Fibroblast of skin of scalp (primary cell): ENCODE data around the gene SLC22A31.
A peak's percentile ranks its signal among the peaks of the same experiment; 100 is the strongest.
"Not testable (repeated sequence)": the region's sequence is repeated elsewhere in the genome, so short reads cannot be mapped to it uniquely, and the experiment has no call there.

Experiments
- DNase-seq: peaks from one replicate; pipeline ENCODE4 v3.0.0-alpha.2; 2013

The SLC22A31 gene

DNA sequence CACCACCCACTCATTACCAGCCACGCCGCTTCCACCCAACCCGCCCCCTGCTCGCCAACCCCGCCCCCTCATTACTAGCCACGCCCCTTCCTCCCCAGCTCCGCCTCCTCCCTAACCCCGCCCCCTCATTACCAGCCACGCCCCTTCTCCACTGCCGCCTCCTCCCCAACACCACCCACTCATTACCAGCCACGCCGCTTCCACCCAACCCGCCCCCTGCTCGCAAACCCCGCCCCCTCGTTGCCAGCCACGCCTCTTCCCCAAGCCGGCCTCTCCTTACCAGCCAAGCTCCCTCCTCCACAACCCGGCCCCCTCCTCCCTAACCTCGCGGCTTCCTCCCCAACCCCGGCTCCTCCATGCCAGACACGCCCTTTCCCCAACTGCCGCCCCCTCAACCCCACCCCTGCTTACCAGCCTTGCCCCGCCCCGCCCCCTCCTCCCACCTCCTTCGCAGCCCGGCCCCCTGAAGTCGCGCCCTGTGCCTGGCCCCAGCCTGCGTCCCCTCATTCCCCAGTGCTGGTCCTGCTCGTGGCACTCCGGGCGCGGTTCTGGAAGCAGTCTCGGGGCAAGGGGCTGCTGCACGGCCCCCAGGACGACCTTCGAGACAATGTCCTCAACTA is 7.3 kb downstream of the SLC22A31 start:
- peak; percentile 89 for DNase-seq

DNA sequence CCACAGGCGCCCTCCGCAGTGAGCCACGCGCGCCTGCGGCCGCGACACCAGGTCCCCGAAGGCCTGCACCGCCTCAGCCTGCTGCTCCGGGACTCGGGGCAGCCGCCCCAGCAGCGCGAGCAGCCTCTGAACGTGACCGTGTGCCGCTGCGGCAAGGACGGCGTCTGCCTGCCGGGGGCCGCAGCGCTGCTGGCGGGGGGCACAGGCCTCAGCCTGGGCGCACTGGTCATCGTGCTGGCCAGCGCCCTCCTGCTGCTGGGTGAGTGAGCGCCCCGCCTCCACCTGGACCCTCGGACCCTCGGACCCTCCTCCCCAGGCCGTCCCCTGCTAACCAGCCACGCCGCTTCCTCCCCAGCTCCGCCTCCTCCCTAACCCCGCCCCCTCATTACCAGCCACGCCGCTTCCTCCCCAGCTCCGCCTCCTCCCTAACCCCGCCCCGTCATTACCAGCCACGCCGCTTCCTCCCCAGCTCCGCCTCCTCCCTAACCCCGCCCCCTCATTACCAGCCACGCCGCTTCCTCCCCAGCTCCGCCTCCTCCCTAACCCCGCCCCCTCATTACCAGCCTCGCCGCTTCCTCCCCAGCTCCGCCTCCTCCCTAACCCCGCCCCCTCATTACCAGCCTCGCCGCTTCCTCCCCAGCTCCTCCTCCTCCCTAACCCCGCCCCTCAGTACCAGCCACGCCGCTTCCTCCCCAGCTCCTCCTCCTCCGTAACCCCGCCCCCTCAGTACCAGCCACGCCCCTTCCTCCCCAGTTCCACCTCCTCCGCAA is 8.0 kb downstream of the SLC22A31 start:
- peak; percentile 93 for DNase-seq

DNA sequence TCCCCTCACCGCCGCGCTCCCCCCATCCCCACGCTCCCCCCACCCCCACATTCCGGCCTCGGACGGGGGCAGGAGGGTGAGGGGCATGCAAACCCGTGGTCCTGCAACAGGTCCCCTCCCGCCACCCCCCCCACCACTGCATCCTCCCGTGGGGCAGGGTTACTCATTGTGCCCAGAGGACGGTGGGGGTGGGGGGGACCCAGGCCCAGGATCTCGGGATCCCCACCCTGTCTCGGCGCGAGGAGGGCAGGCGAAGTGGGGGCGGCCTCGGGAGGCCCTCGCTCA is 8.5 kb downstream of the SLC22A31 start:
- DNase-seq, result no peak

DNA sequence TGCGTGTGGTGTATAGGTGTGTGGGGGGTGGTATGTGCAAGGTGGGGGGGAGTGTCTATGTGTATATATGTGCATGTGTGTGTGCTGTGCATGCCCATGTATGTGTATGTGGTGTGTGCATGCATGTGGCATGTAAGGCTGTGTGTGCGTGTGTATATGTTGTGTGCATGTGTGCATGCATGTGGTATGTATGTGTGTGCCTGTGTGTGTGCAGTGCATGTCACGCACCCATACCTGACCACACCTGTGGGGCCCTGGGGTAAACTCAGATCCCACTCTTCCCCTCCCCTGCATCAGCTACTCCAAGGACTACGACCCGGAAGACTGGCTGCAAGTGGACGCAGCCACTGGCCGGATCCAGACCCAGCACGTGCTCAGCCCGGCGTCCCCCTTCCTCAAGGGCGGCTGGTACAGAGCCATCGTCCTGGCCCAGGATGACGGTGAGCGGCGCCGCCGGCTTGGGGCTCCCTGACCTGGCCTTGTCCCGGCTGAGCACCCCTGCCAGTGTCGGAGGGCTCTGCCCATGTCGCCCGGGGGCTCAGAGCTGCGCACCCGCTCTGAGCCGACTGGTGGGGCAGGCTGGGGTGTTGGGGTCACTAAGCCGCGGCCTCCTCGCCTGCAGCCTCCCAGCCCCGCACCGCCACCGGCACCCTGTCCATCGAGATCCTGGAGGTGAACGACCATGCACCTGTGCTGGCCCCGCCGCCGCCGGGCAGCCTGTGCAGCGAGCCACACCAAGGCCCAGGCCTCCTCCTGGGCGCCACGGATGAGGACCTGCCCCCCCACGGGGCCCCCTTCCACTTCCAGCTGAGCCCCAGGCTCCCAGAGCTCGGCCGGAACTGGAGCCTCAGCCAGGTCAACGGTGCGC is 9.1 kb downstream of the SLC22A31 start:
- no peak for DNase-seq

DNA sequence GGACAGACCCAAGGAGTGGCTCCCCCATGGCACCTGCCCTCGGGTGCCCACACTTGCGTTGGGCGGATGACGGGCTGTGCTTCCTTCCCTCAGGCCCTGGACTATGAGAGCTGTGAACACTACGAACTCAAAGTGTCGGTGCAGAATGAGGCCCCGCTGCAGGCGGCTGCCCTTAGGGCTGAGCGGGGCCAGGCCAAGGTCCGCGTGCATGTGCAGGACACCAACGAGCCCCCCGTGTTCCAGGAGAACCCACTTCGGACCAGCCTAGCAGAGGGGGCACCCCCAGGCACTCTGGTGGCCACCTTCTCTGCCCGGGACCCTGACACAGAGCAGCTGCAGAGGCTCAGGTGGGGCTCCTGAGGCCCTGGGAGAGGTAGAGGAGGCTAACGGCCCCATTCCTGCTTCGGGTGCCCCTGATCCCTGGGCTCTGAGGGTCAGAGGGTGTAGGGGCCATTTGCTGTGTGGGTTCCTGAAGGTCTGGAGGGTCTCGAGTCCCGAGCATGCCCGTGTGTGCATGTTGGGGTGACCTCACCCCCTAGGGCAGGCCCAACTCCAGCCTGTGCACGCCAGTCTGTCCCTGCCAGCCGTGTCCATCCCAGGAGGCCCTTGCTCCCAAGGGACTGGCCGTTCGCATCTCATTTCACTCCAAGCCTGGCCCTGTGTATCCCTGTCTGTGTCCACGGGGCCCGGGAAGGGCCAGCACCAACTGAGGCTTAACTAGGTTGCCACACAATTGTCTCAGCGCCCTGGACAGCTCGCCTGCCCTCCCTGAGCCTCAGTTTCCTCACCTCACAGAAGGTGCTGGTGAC is 10.0 kb downstream of the SLC22A31 start:
- no peak for DNase-seq

DNA sequence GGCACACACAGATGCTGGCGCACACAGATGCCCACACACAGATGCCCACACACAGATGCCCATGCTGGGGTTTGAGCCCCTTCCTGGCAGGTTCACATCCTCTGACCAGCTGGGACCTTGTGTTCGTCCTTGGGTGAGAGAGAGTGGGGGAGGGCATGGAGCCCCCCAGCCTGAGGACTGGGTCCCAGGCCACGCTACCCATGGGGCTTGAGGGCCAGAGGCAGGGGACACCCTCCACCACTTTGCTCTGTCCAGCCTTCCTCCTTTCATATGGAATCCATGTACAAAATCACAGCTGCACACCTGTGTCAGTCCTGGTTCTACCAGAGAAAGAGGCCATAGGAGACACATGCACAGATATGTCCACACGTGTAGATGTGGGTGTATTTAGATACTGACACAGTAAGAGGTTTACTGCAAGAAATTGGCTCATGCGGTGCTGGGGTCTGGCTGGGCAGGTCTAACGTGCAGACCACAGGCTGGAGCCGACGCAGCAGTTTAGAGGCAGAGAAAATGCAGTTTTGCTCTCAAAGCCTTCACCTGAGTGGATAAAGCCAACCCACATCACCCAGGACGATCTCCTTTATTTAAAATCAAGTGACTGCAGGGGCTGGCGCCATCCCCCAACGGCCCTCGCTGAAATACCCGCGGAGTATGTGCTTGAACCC is 10.8 kb downstream of the SLC22A31 start:
- DNase-seq, result no peak

DNA sequence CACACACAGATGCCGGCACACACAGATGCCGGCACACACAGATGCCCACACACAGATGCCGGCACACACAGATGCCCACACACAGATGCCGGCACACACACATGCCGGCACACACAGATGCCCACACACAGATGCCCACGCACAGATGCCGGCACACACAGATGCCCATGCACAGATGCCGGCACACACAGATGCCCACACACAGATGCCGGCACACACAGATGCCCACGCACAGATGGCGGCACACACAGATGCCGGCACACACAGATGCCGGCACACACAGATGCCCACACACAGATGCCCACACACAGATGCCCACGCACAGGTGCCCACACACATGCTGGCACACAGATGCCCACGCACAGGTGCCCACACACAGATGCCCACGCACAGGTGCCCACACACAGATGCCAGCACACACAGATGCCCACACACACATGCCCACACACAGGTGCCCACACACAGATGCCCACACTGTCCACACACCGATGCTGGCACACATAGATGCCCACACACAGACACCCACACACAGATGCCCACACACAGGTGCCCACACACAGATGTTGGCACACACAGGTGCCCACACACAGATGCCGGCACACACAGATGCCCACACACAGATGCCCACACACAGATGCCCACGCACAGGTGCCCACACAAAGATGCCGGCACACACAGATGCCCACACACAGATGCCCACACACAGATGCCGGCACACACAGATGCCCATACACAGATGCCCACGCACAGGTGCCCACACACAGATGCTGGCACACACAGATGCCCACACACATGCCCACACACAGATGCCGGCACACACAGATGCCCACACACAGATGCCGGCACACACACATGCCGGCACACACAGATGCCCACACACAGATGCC is 11.6 kb downstream of the SLC22A31 start:
- DNase-seq, result not testable (repeated sequence)

DNA sequence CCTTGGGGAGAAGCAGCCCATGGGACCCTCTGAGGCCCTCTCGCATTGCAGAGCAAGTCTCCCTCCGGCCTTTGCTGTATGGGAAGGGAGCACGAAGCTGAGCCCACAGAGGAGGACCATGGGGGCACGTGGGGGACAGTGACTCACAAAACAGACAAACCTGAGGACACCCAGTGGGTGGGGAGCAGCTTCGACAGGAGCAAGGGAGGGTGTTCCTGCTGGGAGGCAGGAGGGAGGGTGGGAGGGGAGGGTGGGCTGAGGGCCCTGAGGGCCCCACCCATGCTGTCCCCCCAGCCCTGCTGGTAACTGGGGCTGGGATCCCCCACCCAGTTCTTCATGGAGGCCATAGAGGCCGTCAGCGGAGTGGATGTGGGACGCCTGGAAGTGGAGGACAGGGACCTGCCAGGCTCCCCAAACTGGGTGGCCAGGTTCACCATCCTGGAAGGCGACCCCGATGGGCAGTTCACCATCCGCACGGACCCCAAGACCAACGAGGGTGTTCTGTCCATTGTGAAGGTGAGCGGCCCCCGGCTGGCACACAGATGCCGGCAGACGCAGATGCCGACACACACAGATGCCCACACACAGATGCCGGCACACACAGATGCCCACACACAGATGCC is 12.5 kb downstream of the SLC22A31 start:
- peak; percentile 33 for DNase-seq

DNA sequence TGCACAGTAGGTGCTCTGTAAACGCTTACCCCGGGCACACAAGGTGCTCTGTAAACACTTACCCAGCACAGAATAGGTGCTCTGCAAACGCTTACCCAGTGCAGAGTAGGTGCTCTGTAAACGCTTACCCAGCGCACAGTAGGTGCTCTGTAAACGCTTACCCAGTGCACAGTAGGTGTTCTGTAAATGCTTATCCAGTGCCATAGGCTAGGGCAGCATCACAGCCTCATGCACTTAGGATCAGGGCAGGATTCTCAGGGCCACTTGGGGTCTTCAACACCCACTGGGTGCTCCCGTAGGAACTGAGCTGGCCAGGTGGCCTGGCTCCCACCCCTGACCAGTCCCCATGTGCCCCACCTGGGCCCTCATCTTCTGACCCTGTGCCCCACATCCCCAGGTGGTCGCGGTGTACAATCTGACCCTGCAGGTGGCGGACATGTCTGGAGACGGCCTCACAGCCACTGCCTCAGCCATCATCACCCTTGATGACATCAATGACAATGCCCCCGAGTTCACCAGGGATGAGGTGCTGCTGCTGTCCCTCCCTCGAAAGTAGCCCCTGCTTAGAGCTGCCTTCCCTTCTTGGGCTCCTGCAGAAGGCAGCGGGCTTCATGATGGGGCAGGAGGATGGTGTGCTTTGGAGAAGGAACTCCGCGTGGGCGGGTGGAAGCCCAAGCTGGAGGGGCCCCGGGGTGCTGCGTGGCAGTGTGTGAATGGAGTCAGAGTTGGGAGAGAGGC is 13.1 kb downstream of the SLC22A31 start:
- DNase-seq, result peak; percentile 43

DNA sequence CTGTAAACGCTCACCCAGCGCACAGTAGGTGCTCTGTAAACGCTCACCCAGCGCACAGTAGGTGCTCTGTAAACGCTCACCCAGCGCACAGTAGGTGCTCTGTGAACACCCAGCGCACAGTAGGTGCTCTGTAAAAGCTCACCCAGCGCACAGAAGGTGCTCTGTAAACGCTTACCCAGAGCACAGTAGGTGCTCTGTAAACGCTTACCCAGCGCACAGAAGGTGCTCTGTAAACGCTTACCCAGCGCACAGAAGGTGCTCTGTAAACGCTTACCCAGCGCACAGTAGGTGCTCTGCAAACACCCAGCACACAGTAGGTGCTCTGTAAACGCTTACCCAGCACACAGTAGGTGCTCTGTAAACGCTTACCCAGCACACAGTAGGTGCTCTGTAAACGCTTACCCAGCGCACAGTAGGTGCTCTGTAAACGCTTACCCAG is 13.7 kb downstream of the SLC22A31 start:
- not testable (repeated sequence) for DNase-seq

DNA sequence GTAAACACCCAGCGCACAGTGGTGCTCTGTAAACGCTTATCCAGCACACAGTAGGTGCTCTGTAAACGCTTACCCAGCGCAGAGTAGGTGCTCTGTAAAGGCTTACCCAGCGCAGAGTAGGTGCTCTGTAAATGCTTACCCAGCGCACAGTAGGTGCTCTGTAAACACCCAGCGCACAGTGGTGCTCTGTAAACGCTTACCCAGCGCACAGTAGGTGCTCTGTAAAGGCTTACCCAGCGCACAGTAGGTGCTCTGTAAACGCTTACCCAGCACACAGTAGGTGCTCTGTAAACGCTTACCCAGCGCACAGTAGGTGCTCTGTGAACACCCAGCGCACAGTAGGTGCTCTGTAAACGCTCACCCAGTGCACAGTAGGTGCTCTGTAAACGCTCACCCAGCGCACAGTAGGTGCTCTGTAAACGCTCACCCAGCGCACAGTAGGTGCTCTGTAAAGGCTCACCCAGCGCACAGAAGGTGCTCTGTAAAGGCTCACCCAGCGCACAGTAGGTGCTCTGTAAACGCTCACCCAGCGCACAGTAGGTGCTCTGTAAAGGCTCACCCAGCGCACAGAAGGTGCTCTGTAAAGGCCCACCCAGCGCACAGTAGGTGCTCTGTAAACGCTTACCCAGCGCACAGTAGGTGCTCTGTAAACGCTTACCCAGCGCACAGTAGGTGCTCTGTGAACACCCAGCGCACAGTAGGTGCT is 14.3 kb downstream of the SLC22A31 start:
- not testable (repeated sequence) for DNase-seq

DNA sequence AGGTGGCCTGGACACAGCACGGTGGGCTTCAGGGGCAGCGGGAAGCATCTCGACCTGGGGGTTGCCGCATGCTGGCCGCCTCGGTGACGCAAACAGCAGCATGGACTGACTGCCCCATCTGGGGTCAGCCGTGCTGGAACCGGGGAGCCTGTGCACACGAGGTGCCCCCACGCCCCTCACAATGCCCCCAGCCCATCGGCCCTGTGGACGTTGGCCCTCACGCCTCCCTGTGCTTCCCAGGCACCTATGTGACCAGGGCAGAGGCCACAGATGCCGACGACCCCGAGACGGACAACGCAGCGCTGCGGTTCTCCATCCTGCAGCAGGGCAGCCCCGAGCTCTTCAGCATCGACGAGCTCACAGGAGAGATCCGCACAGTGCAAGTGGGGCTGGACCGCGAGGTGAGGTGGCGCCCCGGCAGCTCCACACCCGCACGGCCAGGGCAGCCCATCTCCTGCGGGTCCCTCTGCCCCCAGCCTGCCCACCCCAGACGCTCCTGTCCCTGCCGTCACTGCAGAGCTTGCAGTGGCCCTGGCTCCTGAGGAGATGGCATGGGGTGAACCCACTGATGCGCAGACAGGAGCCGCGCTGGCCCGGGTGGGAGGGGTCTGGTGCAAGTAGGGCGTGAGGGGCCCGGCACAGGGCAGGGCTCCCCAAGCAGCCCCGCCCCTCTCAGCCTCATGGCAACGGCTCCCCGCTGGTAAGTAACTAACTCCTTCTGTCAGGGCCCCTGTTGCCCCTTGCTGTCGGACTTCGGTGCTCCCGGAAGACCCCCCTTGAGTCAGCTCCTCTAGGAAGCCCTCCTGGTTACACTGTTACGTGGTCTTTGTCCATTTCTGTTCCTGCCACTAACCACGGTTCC is 15.2 kb downstream of the SLC22A31 start:
- no peak for DNase-seq

DNA sequence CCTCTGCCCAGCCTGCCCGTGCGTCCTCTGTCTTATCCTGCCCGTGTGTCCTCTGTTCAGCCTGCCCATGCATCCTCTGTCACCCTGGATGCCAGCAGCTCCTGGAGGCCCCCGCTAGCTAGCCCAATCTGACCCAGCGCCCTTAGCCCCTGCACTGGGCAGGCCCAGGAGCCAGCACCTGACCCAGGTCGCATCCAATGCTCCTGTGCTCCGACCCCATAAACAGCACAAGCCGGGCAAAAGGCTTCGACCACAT is 15.7 kb downstream of the SLC22A31 start:
- DNase-seq, result no peak

DNA sequence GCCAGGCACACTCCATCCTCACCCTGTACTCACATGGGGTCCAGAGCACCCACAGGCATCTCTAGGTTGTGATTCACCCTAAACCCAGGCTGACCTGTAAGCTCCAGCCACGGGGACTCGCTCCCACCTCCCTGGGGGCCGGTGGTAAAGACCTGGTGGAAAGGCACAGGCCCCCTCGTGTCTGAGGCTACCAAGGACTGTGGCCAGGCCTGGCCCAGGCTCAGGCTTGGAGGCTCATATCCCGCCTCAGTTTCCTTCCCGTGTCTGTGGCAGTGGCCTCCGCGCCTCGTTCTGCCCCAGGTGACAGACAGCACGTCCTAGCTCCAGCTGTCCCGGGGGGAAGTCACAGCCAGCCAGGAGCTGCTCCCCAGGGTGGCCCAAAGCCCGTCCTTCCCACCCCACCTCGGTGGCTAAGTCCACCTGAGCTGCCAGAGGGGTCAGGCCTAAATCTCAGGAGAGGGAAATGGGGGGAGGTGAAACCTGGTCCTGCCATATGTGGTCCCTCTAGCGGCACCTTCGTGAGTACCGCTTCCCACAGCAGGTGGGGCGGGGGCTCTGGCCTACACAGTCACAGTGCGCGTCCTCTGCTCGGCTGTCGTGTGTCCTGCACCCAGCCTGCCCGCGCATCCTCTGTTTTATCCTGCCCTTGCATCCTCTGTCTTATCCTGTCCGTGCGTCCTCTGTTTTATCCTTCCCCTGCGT is 16.2 kb downstream of the SLC22A31 start:
- DNase-seq, result no peak

DNA sequence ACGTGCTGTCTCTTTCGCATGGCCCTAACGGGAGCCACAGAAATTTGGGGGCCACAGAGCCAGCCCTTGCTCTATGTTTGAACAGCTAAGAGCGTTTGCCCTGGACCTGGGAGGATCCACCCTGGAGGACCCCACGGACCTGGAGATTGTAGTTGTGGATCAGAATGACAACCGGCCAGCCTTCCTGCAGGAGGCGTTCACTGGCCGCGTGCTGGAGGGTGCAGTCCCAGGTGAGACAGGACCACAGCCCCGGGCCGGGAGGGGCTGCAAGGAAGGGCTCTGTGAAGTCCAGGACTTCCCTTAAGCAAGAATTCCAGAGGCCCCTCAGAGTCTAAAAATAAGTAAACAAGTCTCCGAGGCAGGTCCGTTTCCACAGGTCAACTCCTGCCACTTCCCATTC is 16.9 kb downstream of the SLC22A31 start:
- DNase-seq, result no peak

DNA sequence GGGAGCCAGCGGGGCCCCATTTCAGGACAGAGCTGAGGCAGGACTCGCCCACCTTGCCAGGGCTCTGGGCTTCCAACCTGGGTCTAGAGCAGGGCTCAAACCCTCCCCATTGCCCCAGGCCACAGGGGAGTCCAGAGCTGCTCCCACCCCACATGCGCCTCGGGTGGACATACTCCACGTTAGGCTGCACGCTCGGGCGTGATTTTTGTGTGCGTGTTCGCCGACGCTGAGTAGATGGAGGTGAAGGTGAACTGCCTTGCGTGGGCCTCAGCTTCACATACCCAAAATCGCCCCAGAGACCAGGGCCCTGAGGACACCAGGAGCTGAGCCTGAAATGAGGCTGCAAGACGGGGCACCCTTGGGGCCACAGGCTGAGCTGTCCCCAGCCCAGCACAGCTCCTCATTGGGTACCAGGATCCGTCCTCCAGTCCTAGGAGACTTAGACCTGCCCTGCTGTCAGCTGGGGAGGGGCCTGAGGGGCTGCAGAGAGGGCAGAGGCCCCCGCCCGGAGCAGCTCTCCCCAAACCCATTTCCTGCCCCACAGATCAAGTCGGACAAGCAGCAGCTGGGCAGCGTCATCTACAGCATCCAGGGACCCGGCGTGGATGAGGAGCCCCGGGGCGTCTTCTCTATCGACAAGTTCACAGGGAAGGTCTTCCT is 20.6 kb downstream of the SLC22A31 start:
- DNase-seq, result no peak

DNA sequence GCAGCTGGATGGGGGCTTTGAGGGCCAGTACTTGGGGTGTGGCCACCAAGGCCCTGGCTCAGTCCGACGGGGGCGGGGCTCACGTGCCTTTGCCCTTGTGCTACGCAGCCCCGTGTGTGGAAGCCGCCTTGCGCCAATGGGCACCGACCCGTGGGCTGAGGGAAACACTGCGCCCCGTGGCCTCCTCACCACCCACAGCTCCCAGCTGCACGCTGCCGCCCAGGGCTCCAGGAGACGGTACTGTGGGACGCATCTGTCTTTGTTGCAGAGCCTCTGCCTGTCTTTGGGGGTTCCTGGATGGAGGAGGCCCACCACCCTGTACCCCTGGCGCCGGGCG is 21.2 kb downstream of the SLC22A31 start:
- no peak for DNase-seq
